Activated naive CD8-positive, alpha-beta T cell treated with anti-CD3 and anti-CD28 coated beads, Interleukin-2, amount 50 U/mL, for 24 hours (primary cell): ENCODE results near the gene UBXN2A.

Source experiments
- ATAC-seq: fragments of 150-1000 bp; cut with Tn5 transposase; one replicate; pipeline ENCODE4 v1.10.0; 2021
- DNase-seq: peaks from one replicate; pipeline ENCODE4 v3.0.0; 2021
- H3K27ac Mint-ChIP-seq: one replicate; pipeline ENCODE4 v1.8.0; 2021; ENCODE audit warnings: mild to moderate bottlenecking, mixed read lengths
- H3K27me3 Mint-ChIP-seq: one replicate; pipeline ENCODE4 v1.8.0; 2021; ENCODE audit warnings: mixed read lengths
- H3K36me3 Mint-ChIP-seq: one replicate; pipeline ENCODE4 v1.8.0; 2021; ENCODE audit warnings: low read depth, mixed read lengths
- H3K4me1 Mint-ChIP-seq: one replicate; pipeline ENCODE4 v1.8.0; 2021; ENCODE audit warnings: mixed read lengths
- H3K4me3 Mint-ChIP-seq: one replicate; pipeline ENCODE4 v1.8.0; 2021; ENCODE audit warnings: mild to moderate bottlenecking, moderate library complexity, mixed read lengths
- H3K9me3 Mint-ChIP-seq: one replicate; pipeline ENCODE4 v1.8.0; 2021; ENCODE audit warnings: mixed read lengths

The UBXN2A gene, protein sequence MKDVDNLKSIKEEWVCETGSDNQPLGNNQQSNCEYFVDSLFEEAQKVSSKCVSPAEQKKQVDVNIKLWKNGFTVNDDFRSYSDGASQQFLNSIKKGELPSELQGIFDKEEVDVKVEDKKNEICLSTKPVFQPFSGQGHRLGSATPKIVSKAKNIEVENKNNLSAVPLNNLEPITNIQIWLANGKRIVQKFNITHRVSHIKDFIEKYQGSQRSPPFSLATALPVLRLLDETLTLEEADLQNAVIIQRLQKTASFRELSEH

DNA sequence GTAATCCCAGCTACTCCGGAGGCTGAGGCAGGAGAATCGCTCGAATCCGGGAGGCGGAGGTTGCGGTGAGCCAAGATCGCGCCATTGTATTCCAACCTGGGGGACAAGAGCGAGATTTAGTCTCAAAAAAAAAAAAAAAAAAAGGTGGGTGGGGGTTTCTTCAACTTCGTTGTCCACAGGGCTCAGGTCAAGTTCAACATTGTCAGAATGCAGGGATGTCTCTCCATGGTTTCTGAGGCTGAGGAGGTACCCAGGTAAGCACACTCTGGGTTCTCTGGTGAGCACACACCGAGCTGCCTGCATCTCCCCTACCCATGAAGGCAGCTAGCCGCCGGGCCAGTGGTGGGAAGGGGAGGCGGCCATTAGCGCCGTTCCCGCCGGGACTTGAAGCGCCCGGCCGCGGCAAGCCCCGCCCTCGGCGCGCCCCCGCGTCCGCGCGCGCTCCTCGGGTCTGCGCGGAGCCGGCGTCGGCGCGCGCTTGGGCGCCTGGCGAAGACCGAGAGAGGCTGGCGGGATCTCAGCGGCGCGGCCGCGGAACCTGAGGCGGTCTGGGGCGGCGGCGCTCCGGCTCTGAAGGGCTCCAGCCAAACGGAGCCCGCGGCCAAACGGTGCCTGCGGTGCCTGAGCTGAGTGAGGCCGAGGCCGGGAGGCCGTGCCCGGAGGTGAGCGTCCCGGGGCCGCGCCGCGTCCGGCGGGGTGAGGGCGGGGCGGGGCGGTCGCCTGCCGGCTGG, at the start of gene UBXN2A:
UBXN2A (plus strand) TSS at position 477 of the 731 bp plus-strand sequence. CDS start 17,852 bp downstream, outside the sequence.
- H3K4me3 Mint-ChIP-seq, result peak within 1 kb of the TSS; percentile 86
- H3K9me3 Mint-ChIP-seq, result no peaks in the 10 kb centered on the region
- peaks cover 8% of the 10 kb centered on the region for H3K36me3 Mint-ChIP-seq
- no peaks in the 10 kb centered on the region for H3K27me3 Mint-ChIP-seq
- DNase-seq (peak; percentile 81), ATAC-seq (peak; percentile 89)
- peaks cover 26% of the 10 kb centered on the region for H3K4me1 Mint-ChIP-seq
- H3K27ac Mint-ChIP-seq, result peak within 1 kb of the TSS; percentile 82

DNA sequence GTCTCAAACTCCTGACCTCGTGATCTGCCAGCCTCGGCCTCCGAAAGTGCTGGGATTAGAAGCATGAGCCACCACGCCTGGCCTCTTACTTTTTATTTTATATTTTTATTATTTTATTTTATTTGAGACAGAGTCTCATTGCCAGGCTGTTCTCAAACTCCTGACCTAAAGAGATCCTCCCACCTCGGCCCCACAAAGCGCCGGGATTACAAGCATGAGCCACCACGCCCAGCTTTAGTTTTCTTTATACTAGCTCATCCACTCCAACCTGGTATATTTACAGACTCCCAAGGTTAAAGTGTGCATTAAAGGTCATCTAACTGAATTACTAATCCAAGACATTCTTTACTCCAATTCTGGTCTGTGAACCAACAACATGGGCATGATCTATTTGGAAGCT, 40.1 kb upstream of the UBXN2A start:
- Mint-ChIP-seq H3K27ac (no peak overlapping the region), H3K27me3 (no peaks in the 10 kb centered on the region), H3K4me3 (no peak overlapping the region), H3K4me1 (peaks cover 40% of the 10 kb centered on the region), H3K36me3 (no peaks in the 10 kb centered on the region), H3K9me3 (no peaks in the 10 kb centered on the region)
- DNase-seq (no peak), ATAC-seq (no peak)

- H3K36me3 Mint-ChIP-seq, result no peaks in the 10 kb centered on the region
- DNase-seq (no peak), ATAC-seq (no peak)
- H3K27ac Mint-ChIP-seq, result no peak overlapping the region
- H3K4me1 Mint-ChIP-seq, result peaks cover 45% of the 10 kb centered on the region
- H3K27me3 Mint-ChIP-seq, result no peaks in the 10 kb centered on the region
- H3K4me3 Mint-ChIP-seq, result no peak overlapping the region
- H3K9me3 Mint-ChIP-seq, result no peaks in the 10 kb centered on the region
Measured at GRCh38 chr2:23900541-23901322, 39.5 kb upstream of the UBXN2A start.

DNA sequence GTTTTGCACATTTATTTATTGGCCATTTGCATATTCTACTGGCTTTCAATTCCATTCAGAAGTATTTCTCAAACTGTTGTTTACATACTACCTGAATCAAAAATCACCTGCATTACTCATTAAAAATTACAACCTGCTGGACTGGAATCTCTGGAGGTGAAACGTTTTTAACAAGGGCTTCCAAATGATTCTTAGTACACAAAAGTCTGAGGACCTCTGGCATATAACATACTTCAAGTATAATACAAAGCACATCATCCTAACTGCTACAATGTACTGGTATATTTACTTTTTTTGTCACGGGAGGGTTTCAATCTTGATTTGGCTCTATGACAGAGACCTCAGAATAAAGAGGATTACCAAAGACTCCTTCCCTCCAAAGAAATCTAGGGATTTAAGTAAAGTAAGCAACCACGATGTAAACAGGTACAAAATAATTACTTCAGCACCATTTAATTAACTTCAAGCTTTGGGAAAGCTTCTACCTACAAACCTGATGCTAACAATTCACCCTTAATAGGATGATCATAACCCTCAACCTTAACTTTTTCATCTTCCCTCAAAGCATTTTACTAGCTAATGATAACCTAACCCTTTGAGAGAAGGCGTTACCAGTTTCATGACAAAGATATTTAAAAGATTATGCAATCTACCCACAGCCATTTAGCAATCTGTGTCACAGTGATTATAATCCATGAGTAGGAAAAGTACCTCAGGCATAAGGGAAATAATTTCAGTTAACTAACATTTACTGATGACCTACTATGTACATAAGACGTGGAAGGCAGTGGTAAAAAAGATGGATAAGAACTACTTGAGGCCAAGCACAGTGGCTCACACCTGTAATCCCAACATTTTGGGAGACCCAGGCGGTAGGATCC, 38.1 kb upstream of the UBXN2A start:
- Mint-ChIP-seq H3K4me1 (peaks cover 43% of the 10 kb centered on the region), H3K36me3 (no peaks in the 10 kb centered on the region), H3K4me3 (no peak overlapping the region), H3K9me3 (no peaks in the 10 kb centered on the region), H3K27me3 (no peaks in the 10 kb centered on the region), H3K27ac (no peak overlapping the region)
- ATAC-seq (no peak), DNase-seq (no peak)

DNA sequence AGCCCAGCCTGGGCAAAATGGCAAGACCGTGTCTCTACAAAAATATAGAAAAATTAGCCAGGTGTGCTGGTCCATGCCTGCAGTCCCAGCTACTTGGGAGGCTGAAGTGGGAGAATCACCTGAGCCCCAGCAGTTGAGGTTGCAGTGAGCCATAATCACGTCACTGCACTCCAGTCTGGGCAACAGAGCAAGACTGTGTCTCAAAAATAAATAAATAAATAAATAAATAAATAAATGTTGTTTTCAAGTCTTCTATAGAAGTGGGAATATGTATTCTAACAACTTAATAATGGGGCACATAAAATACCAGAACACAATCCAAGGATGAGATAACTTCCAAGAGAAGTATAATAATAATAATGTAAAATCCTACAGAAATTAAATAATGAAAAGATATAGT, 37.2 kb upstream of the UBXN2A start:
- H3K4me3 Mint-ChIP-seq, result no peak overlapping the region
- H3K27me3 Mint-ChIP-seq, result no peaks in the 10 kb centered on the region
- peaks cover 47% of the 10 kb centered on the region for H3K4me1 Mint-ChIP-seq

GRCh38 chr2:23904215-23904614, 36.0 kb upstream of the UBXN2A start:
- no peaks in the 10 kb centered on the region for H3K27me3 Mint-ChIP-seq
- DNase-seq (no peak), ATAC-seq (no peak)
- no peak overlapping the region for H3K4me3 Mint-ChIP-seq
- H3K4me1 Mint-ChIP-seq, result peaks cover 44% of the 10 kb centered on the region
- H3K9me3 Mint-ChIP-seq, result no peaks in the 10 kb centered on the region
- no peak overlapping the region for H3K27ac Mint-ChIP-seq
- H3K36me3 Mint-ChIP-seq, result no peaks in the 10 kb centered on the region

More for the DNA sequence above, 37.2 kb upstream of the UBXN2A start:
- Mint-ChIP-seq H3K9me3 (no peaks in the 10 kb centered on the region), H3K27ac (no peak overlapping the region), H3K36me3 (no peaks in the 10 kb centered on the region)
- ATAC-seq (no peak), DNase-seq (no peak)

DNA sequence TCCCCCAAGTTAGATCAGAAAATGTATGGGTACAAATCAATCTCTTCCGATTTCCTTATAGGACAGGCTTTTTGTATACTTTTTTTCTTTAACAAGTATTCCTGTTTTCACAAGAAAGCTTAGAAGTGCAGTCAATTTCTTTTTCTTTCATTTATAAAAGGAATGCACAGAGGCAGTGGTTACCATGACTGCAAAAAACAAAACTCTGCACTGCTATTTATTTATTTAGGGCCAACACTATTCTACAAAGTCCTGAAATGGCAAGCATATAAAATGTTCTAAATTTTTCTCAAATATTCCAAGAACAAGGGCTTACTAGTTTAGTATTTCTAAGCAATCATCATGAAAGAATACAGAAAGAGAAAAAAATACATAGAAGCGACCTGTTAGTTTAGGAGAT, 35.6 kb upstream of the UBXN2A start:
- no peak overlapping the region for H3K27ac Mint-ChIP-seq
- DNase-seq (no peak), ATAC-seq (no peak)
- H3K36me3 Mint-ChIP-seq, result no peaks in the 10 kb centered on the region
- H3K27me3 Mint-ChIP-seq, result no peaks in the 10 kb centered on the region
- no peak overlapping the region for H3K4me3 Mint-ChIP-seq
- no peaks in the 10 kb centered on the region for H3K9me3 Mint-ChIP-seq
- H3K4me1 Mint-ChIP-seq, result peaks cover 44% of the 10 kb centered on the region

GRCh38 chr2:23905155-23905554, 35.1 kb upstream of the UBXN2A start:
- DNase-seq, result no peak
- Mint-ChIP-seq H3K27ac (no peak overlapping the region), H3K4me1 (peaks cover 44% of the 10 kb centered on the region), H3K27me3 (no peaks in the 10 kb centered on the region), H3K4me3 (no peak overlapping the region), H3K36me3 (no peaks in the 10 kb centered on the region), H3K9me3 (no peaks in the 10 kb centered on the region)
- no peak for ATAC-seq

DNA sequence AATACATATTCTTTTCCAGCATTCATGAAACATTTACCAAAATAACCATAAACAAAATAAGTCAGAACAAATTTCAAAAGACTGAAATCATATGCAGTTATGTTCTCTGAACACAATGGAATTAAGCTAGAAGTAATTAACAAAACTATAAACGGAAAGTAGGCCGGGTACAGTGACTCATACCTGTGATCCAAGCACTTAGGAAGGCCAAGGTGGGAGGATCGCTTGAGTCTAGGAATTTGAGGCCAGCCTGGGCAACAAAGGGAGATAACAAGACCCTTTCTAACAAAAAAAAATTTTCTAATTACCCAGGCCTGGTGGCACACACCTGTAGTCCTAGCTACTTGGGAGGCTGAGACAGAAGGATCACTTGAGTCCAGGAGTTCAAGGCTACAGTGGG, 28.2 kb upstream of the UBXN2A start:
- DNase-seq, result no peak
- no peaks in the 10 kb centered on the region for H3K9me3 Mint-ChIP-seq
- ATAC-seq, result no peak
- H3K4me3 Mint-ChIP-seq, result no peak overlapping the region
- peak overlapping the region; percentile 21 for H3K27ac Mint-ChIP-seq
- H3K4me1 Mint-ChIP-seq, result peaks cover 38% of the 10 kb centered on the region
- H3K36me3 Mint-ChIP-seq, result peaks cover 7% of the 10 kb centered on the region
- no peaks in the 10 kb centered on the region for H3K27me3 Mint-ChIP-seq

- no peaks in the 10 kb centered on the region for H3K9me3 Mint-ChIP-seq
- peaks cover 54% of the 10 kb centered on the region for H3K4me1 Mint-ChIP-seq
- H3K4me3 Mint-ChIP-seq, result no peak overlapping the region
- H3K36me3 Mint-ChIP-seq, result peaks cover 7% of the 10 kb centered on the region
- ATAC-seq, result no peak
- H3K27ac Mint-ChIP-seq, result no peak overlapping the region
- DNase-seq, result no peak
- H3K27me3 Mint-ChIP-seq, result no peaks in the 10 kb centered on the region
Measured at GRCh38 chr2:23915327-23915726, 24.9 kb upstream of the UBXN2A start.

DNA sequence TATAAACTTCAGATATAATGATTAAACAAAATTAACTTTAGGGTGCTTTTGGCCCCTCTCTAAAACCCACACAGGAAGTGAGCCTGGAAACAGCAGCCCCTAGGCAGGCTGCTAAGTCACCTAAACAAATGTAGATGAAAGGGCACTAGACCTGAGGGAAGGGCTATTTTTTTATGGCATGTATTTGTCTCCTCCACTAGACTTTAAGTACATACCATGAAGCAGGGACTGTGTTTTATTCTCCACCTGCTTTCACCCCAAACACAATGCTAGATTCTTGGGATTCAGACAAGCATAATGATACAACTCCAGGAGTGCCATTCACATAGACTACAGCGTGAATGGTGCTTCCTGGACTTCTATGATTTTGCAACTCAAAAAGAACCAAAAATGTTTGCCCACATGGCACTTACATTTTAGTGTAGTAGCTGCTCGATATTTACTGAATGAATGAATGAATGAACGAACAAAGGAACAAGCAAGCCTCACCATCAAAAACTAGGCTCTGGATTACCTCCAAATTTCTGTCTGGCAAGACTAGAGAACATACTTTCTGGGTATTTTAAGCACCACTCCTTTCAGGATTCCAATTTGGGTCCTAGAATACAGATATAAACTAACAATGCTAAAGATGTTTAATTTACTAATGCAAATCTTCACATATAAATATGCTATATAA, 23.4 kb upstream of the UBXN2A start:
- Mint-ChIP-seq H3K27ac (peak overlapping the region; percentile 56), H3K27me3 (no peaks in the 10 kb centered on the region), H3K9me3 (no peaks in the 10 kb centered on the region), H3K4me1 (peaks cover 57% of the 10 kb centered on the region), H3K36me3 (peaks cover 4% of the 10 kb centered on the region), H3K4me3 (no peak overlapping the region)
- DNase-seq, result no peak
- ATAC-seq, result peak; percentile 83

- Mint-ChIP-seq H3K36me3 (no peaks in the 10 kb centered on the region), H3K4me1 (peaks cover 64% of the 10 kb centered on the region), H3K27ac (no peak overlapping the region), H3K4me3 (no peak overlapping the region), H3K9me3 (no peaks in the 10 kb centered on the region), H3K27me3 (no peaks in the 10 kb centered on the region)
- DNase-seq (no peak), ATAC-seq (no peak)
Measured at GRCh38 chr2:23918837-23919489, 21.3 kb upstream of the UBXN2A start.

DNA sequence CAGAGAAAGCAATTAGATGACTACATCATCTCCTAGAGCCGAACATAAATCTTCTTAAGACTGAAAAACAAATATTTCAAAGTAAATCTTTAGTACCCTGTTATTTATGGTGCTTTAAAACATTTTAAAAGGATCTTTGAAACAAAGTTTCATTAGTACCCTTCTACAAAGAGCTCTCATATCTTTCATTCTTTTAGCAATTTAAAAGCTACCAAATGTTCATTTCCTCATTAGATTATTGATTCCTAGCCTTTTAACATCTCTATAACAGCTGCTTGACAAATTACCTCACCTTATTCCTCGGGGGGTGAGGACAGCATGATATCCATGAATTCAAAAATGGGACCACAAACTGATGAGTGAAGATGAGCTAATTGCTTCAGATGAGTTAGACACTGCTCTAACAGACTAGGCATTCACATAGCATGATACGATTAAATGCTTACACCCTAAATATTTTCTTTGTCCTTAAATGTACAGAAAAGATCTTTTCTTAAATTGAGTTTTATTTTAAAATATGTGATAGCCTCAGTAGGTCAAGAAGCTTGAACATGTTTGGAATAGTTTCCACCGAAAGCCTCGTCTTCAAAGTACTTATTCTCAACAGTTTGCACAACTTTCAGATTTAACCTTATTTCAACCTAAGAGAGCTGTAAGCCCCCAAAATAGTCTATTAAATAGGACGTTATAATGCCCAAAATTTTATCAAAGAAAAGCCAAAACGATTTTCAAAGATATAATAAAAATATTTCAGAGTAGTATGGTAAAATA, 15.5 kb upstream of the UBXN2A start:
- DNase-seq (no peak), ATAC-seq (no peak)
- Mint-ChIP-seq H3K4me1 (peaks cover 64% of the 10 kb centered on the region), H3K27me3 (no peaks in the 10 kb centered on the region), H3K9me3 (no peaks in the 10 kb centered on the region), H3K36me3 (no peaks in the 10 kb centered on the region), H3K27ac (peak overlapping the region; percentile 99), H3K4me3 (peak overlapping the region; percentile 88)
